ENCODE data around the gene ZCWPW1.
A peak's percentile ranks its signal among the peaks of the same experiment; 100 is the strongest.

The ZCWPW1 gene

GRCh38 chr7:100434297-100435144, 6.0 kb upstream of the ZCWPW1 start:
- peak overlapping the region; percentile 91 for H3K9ac ChIP-seq (ENCODE audit: low read length)
- H2AFZ ChIP-seq (ENCODE audit: low read length) = no peak overlapping the region
- H3K27me3 ChIP-seq (ENCODE audit: insufficient read depth, low read length) = no peaks in the 10 kb centered on the region
- no peaks in the 10 kb centered on the region for H4K20me1 ChIP-seq (ENCODE audit: insufficient read depth, low read length)
- peaks cover 6% of the 10 kb centered on the region; the same call in 1 of the 2 replicates for H3K79me2 ChIP-seq (ENCODE audit: insufficient read depth, low read length)
- H3K27ac ChIP-seq (ENCODE audit: low read depth, low read length, poor library complexity, severe bottlenecking) = peak overlapping the region; percentile 92
- H3K36me3 ChIP-seq (ENCODE audit: insufficient read depth, low read length) = peaks cover 52% of the 10 kb centered on the region
- H3K4me1 ChIP-seq (ENCODE audit: insufficient read depth, low read length, severe bottlenecking) = peaks cover 58% of the 10 kb centered on the region
- H3K4me3 ChIP-seq (ENCODE audit: low read depth, low read length, poor library complexity, severe bottlenecking) = peak overlapping the region; percentile 84
- peak overlapping the region; percentile 93 for H3K4me2 ChIP-seq (ENCODE audit: low read length)
- TF ChIP-seq EZH2 (IDR thresholded peaks at IDR 0.05; ENCODE audit: borderline replicate concordance, low read length) (no peak), CTCF (IDR thresholded peaks at IDR 0.05; ENCODE audit: low read length) (no peak)
- no peaks in the 10 kb centered on the region for H3K9me3 ChIP-seq (ENCODE audit: low read length)
- H3K9me2 ChIP-seq (ENCODE audit: low read depth, low read length) = no peaks in the 10 kb centered on the region
- 0 out of 2 replicates have a peak, but pooled peaks cover 9% of the 10 kb centered on the region for H3F3A ChIP-seq (ENCODE audit: insufficient read depth, low read length)

GRCh38 chr7:100433592-100434296, 5.2 kb upstream of the ZCWPW1 start:
- TF ChIP-seq EZH2 (IDR thresholded peaks at IDR 0.05; ENCODE audit: borderline replicate concordance, low read length) = no peak
- no peak for TF ChIP-seq CTCF (IDR thresholded peaks at IDR 0.05; ENCODE audit: low read length)
- Histone ChIP-seq H3F3A (ENCODE audit: insufficient read depth, low read length) (0 out of 2 replicates have a peak, but pooled peaks cover 9% of the 10 kb centered on the region), H3K9ac (ENCODE audit: low read length) (peak overlapping the region; percentile 13; the same call in 1 of the 2 replicates), H3K36me3 (ENCODE audit: insufficient read depth, low read length) (peaks cover 52% of the 10 kb centered on the region), H3K4me2 (ENCODE audit: low read length) (peak overlapping the region; percentile 93), H2AFZ (ENCODE audit: low read length) (no peak overlapping the region), H3K27ac (ENCODE audit: low read depth, low read length, poor library complexity, severe bottlenecking) (peak overlapping the region; percentile 92), H3K79me2 (ENCODE audit: insufficient read depth, low read length) (peaks cover 6% of the 10 kb centered on the region; the same call in 1 of the 2 replicates), H3K9me2 (ENCODE audit: low read depth, low read length) (no peaks in the 10 kb centered on the region), H3K4me3 (ENCODE audit: low read depth, low read length, poor library complexity, severe bottlenecking) (no peak overlapping the region), H4K20me1 (ENCODE audit: insufficient read depth, low read length) (no peaks in the 10 kb centered on the region), H3K4me1 (ENCODE audit: insufficient read depth, low read length, severe bottlenecking) (peaks cover 58% of the 10 kb centered on the region), H3K9me3 (ENCODE audit: low read length) (no peaks in the 10 kb centered on the region), H3K27me3 (ENCODE audit: insufficient read depth, low read length) (no peaks in the 10 kb centered on the region)

- Histone ChIP-seq H3F3A (ENCODE audit: insufficient read depth, low read length) (0 out of 2 replicates have a peak, but pooled peaks cover 9% of the 10 kb centered on the region), H3K4me3 (ENCODE audit: low read depth, low read length, poor library complexity, severe bottlenecking) (no peak overlapping the region)
Observed at GRCh38 chr7:100433276-100433591, 4.7 kb upstream of the ZCWPW1 start.

More at GRCh38 chr7:100433276-100433591, 4.7 kb upstream of the ZCWPW1 start:
- Histone ChIP-seq H3K27me3 (ENCODE audit: insufficient read depth, low read length) (no peaks in the 10 kb centered on the region), H4K20me1 (ENCODE audit: insufficient read depth, low read length) (no peaks in the 10 kb centered on the region), H2AFZ (ENCODE audit: low read length) (no peak overlapping the region), H3K4me1 (ENCODE audit: insufficient read depth, low read length, severe bottlenecking) (peaks cover 61% of the 10 kb centered on the region), H3K9ac (ENCODE audit: low read length) (no peak overlapping the region; the same call in 1 of the 2 replicates), H3K4me2 (ENCODE audit: low read length) (no peak overlapping the region; the same call in 1 of the 2 replicates), H3K9me2 (ENCODE audit: low read depth, low read length) (no peaks in the 10 kb centered on the region), H3K79me2 (ENCODE audit: insufficient read depth, low read length) (peaks cover 6% of the 10 kb centered on the region; the same call in 1 of the 2 replicates), H3K27ac (ENCODE audit: low read depth, low read length, poor library complexity, severe bottlenecking) (peak overlapping the region; percentile 92), H3K36me3 (ENCODE audit: insufficient read depth, low read length) (peaks cover 52% of the 10 kb centered on the region), H3K9me3 (ENCODE audit: low read length) (no peaks in the 10 kb centered on the region)
- no peak for TF ChIP-seq CTCF (IDR thresholded peaks at IDR 0.05; ENCODE audit: low read length)
- TF ChIP-seq EZH2 (IDR thresholded peaks at IDR 0.05; ENCODE audit: borderline replicate concordance, low read length) = no peak
